Muscle layer of duodenum (tissue), 2 donors: ENCODE results near the gene WDSUB1.

Source experiments
- H3K27ac ChIP-seq: one replicate; pipeline ENCODE4 v1.7.0; 2013; ENCODE audit warnings: mild to moderate bottlenecking, low read length
- H3K27me3 ChIP-seq: one replicate; pipeline ENCODE4 v1.7.0; 2013; ENCODE audit warnings: low read depth, mild to moderate bottlenecking, control low read depth, low read length
- H3K36me3 ChIP-seq, 2 donors: one replicate each; pipeline ENCODE4 v1.7.0; 2013; ENCODE audit warnings: low read length in 2 of 2, control low read depth in 1 of 2, mild to moderate bottlenecking in 1 of 2; ENCODE audit not compliant: insufficient read depth in 2 of 2, control insufficient read depth in 1 of 2
- H3K4me1 ChIP-seq, 2 donors: one replicate each; pipeline ENCODE4 v1.7.0; 2013; ENCODE audit warnings: low read length in 2 of 2, mild to moderate bottlenecking in 2 of 2, control low read depth in 1 of 2, moderate library complexity in 1 of 2; ENCODE audit not compliant: insufficient read depth in 2 of 2, control insufficient read depth in 1 of 2
- H3K4me3 ChIP-seq, 2 donors: one replicate each; pipeline ENCODE4 v1.7.0; 2013; ENCODE audit warnings: low read length in 2 of 2, low read depth in 1 of 2, mild to moderate bottlenecking in 1 of 2
- H3K9me3 ChIP-seq, 2 donors: one replicate each; pipeline ENCODE4 v1.7.0; 2013; ENCODE audit warnings: low read length in 2 of 2, control low read depth in 1 of 2, mild to moderate bottlenecking in 1 of 2; ENCODE audit not compliant: control insufficient read depth in 1 of 2
- donor health status: healthy.

WDSUB1 gene

GRCh38 chr2:159285929-159286708 is at the start of gene WDSUB1:
WDSUB1 (minus strand) TSS chr2:159286703; CDS start chr2:159283069, 3,634 bp downstream.
- Histone ChIP-seq H3K27ac (peak within 1 kb of the TSS; percentile 82), H3K4me1 (peaks cover 4 to 7% of the 10 kb centered on the region in 2 donors), H3K36me3 (peaks cover 0 to 6% of the 10 kb centered on the region in 2 donors), H3K27me3 (no peaks in the 10 kb centered on the region), H3K9me3 (no peaks in the 10 kb centered on the region), H3K4me3 (peak within 1 kb of the TSS; percentile 86 to 90)

GRCh38 chr2:159326569-159327255 is 40.2 kb upstream of the WDSUB1 start:
- Histone ChIP-seq H3K4me3 (no peak overlapping the region), H3K36me3 (peaks cover 26 to 34% of the 10 kb centered on the region in 2 donors), H3K27ac (no peak overlapping the region), H3K4me1 (no peaks in the 10 kb centered on the region), H3K27me3 (no peaks in the 10 kb centered on the region), H3K9me3 (no peaks in the 10 kb centered on the region)

GRCh38 chr2:159322419-159322818 is 35.9 kb upstream of the WDSUB1 start:
- no peak overlapping the region for H3K4me3 ChIP-seq
- H3K27ac ChIP-seq, result no peak overlapping the region
- H3K36me3 ChIP-seq, result peaks cover 14 to 30% of the 10 kb centered on the region in 2 donors
- no peaks in the 10 kb centered on the region for H3K9me3 ChIP-seq
- H3K4me1 ChIP-seq, result no peaks in the 10 kb centered on the region
- H3K27me3 ChIP-seq, result no peaks in the 10 kb centered on the region

- Histone ChIP-seq H3K27ac (no peak overlapping the region), H3K27me3 (no peaks in the 10 kb centered on the region), H3K4me3 (no peak overlapping the region), H3K36me3 (peaks cover 9 to 25% of the 10 kb centered on the region in 2 donors), H3K9me3 (no peaks in the 10 kb centered on the region), H3K4me1 (no peaks in the 10 kb centered on the region)
These were observed 31.0 kb upstream of the WDSUB1 start for GRCh38 chr2:159317392-159318088.

- Histone ChIP-seq H3K9me3 (no peaks in the 10 kb centered on the region), H3K27ac (no peak overlapping the region), H3K27me3 (no peaks in the 10 kb centered on the region), H3K4me3 (no peak overlapping the region), H3K36me3 (no peaks in the 10 kb centered on the region), H3K4me1 (no peaks in the 10 kb centered on the region)
These were observed 21.4 kb upstream of the WDSUB1 start for GRCh38 chr2:159307942-159308341.

- Histone ChIP-seq H3K4me1 (no peaks in the 10 kb centered on the region), H3K36me3 (no peaks in the 10 kb centered on the region), H3K4me3 (no peak overlapping the region), H3K9me3 (no peaks in the 10 kb centered on the region), H3K27ac (no peak overlapping the region), H3K27me3 (no peaks in the 10 kb centered on the region)
These were observed 14.1 kb upstream of the WDSUB1 start for GRCh38 chr2:159300586-159300985.

GRCh38 chr2:159298967-159299366 is 12.5 kb upstream of the WDSUB1 start:
- Histone ChIP-seq H3K4me3 (no peak overlapping the region), H3K4me1 (no peaks in the 10 kb centered on the region), H3K36me3 (no peaks in the 10 kb centered on the region), H3K27ac (no peak overlapping the region), H3K27me3 (no peaks in the 10 kb centered on the region), H3K9me3 (no peaks in the 10 kb centered on the region)

GRCh38 chr2:159297042-159297707 is 10.7 kb upstream of the WDSUB1 start:
- Histone ChIP-seq H3K4me1 (no peaks in the 10 kb centered on the region), H3K9me3 (no peaks in the 10 kb centered on the region), H3K27ac (no peak overlapping the region), H3K36me3 (no peaks in the 10 kb centered on the region), H3K4me3 (no peak overlapping the region), H3K27me3 (no peaks in the 10 kb centered on the region)

GRCh38 chr2:159292157-159292556 is 5.7 kb upstream of the WDSUB1 start:
- Histone ChIP-seq H3K36me3 (no peaks in the 10 kb centered on the region), H3K4me1 (no peaks in the 10 kb centered on the region), H3K9me3 (no peaks in the 10 kb centered on the region), H3K4me3 (no peak overlapping the region), H3K27ac (no peak overlapping the region), H3K27me3 (no peaks in the 10 kb centered on the region)

GRCh38 chr2:159290289-159290907 is 3.9 kb upstream of the WDSUB1 start:
- H3K36me3 ChIP-seq, result no peaks in the 10 kb centered on the region
- H3K9me3 ChIP-seq, result no peaks in the 10 kb centered on the region
- no peak overlapping the region for H3K27ac ChIP-seq
- no peaks in the 10 kb centered on the region for H3K27me3 ChIP-seq
- peaks cover 4% of the 10 kb centered on the region in 2 donors for H3K4me1 ChIP-seq
- no peak overlapping the region for H3K4me3 ChIP-seq
